Measurements from ENCODE around the gene NOSIP.

DNA sequence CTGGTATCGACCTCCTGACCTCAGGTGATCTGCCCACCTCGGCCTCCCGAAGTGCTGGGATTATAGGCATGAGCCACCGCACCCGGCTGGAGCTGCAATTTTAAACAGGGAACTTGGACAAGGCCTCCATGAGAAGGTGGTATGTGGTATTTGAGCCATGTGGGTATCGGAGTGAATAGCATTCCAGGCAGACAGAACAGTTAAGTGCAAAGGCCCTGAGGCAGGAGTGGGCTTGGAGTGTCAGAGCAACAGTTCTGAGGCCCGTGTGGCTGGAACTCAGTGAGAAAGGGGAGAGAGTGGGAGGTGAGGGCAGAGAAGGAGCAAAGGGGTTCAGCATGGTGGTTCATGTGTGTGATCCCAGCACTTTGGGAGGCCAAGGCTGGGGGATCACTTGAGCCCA lies 49.6 kb downstream of the NOSIP start:
- TF ChIP-seq, protein P1, sequence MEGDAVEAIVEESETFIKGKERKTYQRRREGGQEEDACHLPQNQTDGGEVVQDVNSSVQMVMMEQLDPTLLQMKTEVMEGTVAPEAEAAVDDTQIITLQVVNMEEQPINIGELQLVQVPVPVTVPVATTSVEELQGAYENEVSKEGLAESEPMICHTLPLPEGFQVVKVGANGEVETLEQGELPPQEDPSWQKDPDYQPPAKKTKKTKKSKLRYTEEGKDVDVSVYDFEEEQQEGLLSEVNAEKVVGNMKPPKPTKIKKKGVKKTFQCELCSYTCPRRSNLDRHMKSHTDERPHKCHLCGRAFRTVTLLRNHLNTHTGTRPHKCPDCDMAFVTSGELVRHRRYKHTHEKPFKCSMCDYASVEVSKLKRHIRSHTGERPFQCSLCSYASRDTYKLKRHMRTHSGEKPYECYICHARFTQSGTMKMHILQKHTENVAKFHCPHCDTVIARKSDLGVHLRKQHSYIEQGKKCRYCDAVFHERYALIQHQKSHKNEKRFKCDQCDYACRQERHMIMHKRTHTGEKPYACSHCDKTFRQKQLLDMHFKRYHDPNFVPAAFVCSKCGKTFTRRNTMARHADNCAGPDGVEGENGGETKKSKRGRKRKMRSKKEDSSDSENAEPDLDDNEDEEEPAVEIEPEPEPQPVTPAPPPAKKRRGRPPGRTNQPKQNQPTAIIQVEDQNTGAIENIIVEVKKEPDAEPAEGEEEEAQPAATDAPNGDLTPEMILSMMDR (IDR thresholded peaks at IDR 0.05), result no peak
- no peak for TF ChIP-seq POLR2A (IDR thresholded peaks at IDR 0.05)
